HG03025 (cell line): ENCODE data around the gene GIGYF2.
"Not testable (repeated sequence)": the region's sequence is repeated elsewhere in the genome, so short reads cannot be mapped to it uniquely, and the experiment has no call there.

Experiments used
- ATAC-seq: cut with Tn5 transposase; IDR thresholded peaks from one replicate; pipeline ENCODE4 v1.9.1; 2021; ENCODE audit warnings: mild to moderate bottlenecking, moderate library complexity; ENCODE audit not compliant: unreplicated experiment, low FRiP score

Gene GIGYF2

GRCh38 chr2:232688201-232688600 is 8.9 kb upstream of the GIGYF2 start:
- no peak for ATAC-seq

DNA sequence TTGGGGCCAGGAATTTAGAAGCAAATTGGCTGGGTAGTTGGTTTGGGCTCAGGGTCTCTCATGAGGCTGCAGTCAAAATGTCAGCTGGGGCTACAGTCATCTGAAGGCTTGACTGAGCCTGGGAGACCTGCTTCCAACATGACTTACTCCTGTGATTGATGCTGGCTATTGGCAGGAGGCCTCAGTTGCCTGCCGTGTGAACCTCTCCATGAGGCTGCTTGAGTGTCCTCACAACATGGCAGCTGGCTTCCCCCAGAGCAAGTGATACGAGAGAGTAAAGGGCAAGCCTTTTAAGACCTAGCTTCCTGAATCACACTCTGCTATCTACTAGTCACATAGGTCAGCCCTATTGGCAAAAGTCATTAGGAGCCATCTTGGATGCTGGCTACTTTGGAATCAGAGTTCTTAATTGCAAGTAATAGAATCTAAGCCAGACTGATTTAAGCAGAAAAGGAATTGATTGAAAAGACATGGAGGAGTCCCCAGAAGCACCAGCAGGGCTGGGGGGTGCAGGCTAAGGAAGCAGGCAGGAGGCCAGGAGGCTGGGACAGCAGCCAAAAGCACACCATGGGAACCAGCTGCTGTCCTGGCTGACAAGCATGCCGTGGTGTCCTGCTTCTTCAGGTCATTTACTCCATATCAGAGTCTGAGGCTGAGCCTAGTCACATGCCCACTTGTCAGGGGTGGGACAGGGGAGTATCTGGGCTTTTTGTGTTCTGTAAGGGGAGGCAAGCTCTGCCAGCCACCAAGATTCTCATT is 7.8 kb upstream of the GIGYF2 start:
- no peak for ATAC-seq

DNA sequence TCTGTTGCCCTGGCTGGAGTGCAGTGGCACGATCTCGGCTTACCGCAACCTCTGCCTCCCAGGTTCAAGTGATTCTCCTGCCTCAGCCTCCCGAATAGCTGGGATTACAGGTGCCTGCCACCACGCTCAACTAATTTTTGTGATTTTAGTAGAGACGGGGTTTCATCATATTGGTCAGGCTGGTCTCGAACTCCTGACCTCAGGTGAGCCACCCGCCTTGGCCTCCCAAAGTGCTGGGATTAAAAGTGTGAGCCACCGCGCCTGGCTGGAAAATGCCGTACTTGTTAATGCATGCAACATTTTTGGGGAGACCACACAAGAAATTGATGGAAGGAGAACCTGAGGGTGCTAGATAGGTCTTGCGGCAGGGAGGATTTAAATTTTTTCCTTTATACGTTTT is 6.0 kb upstream of the GIGYF2 start:
- not testable (repeated sequence) for ATAC-seq

DNA sequence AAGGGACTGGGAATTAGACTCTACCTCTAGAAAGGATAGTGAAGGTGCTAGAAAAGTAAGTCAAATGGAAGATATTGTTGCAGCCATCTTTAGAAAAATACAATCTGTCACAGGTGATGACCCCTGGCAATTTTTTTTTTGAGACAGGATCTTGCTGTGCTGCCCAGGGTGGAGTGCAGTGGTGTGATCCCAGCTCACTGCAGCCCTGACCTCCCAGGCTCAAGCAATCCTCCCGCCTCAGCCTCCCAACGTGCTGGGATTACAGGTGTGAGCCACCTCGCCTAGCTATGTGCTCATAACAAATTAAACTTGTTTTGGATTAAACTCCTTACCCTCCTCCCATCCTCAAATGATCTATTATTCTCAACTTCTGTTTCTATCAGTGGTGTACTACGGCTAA is 3.8 kb upstream of the GIGYF2 start:
- ATAC-seq: no peak

DNA sequence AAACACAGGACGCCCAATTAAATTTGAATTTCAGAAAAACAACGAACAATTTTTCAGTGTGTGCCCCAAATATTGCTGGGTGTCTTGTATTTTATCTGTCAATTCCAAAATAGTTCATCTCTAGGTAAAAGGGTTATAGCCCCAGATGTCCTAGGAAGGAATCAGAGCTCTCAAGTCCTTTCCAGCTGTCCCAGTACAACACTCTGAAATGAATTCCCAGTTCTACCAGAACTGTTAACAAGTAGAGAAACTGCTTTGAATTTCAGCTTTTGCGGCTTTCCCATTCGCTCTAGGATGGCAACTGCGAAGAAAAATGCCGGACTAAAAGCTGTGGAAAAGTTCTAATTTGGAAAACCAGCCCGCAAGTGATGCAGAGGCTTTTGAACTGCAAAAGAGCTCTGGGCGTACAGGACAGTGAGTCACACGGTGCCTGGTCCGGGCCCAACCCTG is 497 bp upstream of the GIGYF2 start:
- no peak for ATAC-seq

DNA sequence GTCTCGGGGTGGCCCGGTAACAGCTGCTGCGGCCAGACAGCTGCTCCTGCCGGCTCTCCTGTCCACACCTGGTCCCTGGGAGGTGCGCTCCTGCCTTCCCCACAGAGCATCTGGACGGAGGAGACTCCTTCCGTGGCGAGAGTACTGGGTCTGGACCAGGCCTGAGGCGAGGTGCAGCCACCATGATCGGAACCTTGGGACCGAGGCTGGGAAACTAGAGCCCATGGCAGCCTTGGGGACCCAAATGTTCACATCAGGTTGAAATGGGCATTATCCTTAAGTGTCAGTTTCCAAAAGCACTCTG is 628 bp downstream of the GIGYF2 start:
- peak; percentile 31 for ATAC-seq

DNA sequence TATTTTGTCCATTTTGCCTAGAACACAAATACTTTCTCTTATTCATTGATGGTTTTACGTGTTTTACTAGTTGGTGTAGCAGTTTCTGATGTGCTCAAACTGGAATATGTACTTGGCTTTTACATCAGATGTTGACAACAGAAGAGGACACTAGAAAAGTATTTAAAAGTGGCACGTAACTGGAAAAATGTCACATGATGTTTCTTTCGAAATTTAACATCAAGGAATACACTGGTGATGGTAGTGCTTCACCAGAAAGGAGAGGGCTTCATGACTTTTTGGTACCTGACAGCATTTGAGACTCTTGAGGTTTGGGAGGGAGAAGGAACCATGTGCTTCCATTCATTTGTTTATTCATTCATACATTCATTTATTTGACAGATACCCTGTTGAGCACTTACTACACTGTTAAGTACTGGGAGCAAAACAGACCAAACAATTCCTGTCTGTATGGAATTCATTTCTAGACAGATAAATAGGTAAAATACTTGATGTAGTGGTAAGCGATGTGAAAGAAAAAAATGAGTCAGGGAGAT is 1.5 kb downstream of the GIGYF2 start:
- ATAC-seq: no peak

DNA sequence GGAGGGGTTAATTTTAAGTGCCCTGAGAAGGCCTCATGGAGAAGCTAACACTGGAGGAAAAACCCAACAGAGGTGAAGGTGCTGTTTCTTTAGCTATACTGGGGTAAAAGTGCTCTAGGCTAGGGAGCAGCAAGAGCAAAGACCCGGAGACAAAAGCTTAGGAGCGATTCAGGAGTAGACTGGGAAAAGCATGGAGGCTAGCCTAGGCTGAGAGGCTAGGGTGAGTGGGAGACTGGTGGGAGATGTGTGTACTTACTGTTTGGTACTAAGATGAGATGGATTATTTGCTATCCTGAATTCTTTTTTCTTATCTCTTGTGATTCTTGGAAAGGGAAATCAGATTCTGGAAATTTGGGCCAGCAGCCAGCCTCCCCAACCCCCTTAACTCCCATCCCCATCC is 2.0 kb downstream of the GIGYF2 start:
- ATAC-seq: no peak

GRCh38 chr2:232700154-232700553 is 3.0 kb downstream of the GIGYF2 start:
- no peak for ATAC-seq

DNA sequence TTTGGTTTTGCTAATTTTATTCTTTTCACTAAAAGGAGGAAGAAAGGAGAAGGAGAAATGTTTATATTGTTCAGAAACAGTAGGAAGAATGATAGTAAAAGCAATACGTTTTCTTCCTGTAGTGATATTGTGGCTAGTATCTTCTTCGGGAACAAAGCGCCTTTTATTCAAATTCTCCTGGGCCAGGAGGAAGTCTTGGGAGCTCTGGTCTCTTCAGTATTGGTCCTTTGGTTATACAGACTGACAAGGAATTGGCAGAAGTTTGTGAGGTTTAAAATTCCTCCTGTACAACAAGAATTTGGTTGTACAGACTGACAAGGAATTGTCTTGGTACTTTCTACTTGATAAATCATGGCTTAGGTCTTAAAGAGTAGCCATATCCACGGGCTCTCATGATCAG is 9.9 kb downstream of the GIGYF2 start:
- no peak for ATAC-seq

- no peak for ATAC-seq
These were observed 16.4 kb downstream of the GIGYF2 start for GRCh38 chr2:232713505-232713904.

GRCh38 chr2:232714969-232715368 is 17.8 kb downstream of the GIGYF2 start:
- ATAC-seq: no peak

- ATAC-seq: not testable (repeated sequence)
These were observed 22.9 kb downstream of the GIGYF2 start for GRCh38 chr2:232720056-232720455.

GRCh38 chr2:232721261-232721660 is 24.1 kb downstream of the GIGYF2 start:
- no peak for ATAC-seq

GRCh38 chr2:232721882-232722281 is 24.8 kb downstream of the GIGYF2 start:
- ATAC-seq: no peak

DNA sequence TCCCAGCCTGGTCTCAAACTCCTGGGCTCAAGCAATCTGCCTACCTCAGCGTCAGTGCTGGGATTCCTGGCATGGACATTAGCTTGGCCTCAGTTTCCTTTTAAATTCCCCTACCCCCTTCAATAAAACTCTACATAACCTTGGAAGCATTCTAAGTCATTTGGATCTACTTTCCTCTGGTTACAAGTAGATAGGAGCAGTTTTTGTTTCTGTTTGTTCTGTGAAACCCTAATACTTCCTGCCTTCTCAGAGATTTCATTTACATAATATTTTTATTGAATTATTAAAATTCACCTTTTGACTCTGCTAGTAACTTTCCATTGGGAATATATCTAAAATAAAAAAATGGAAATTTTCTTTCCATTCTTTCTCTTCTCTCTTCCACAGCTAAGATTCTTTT is 25.9 kb downstream of the GIGYF2 start:
- no peak for ATAC-seq

GRCh38 chr2:232728785-232729184 is 31.7 kb downstream of the GIGYF2 start:
- no peak for ATAC-seq

DNA sequence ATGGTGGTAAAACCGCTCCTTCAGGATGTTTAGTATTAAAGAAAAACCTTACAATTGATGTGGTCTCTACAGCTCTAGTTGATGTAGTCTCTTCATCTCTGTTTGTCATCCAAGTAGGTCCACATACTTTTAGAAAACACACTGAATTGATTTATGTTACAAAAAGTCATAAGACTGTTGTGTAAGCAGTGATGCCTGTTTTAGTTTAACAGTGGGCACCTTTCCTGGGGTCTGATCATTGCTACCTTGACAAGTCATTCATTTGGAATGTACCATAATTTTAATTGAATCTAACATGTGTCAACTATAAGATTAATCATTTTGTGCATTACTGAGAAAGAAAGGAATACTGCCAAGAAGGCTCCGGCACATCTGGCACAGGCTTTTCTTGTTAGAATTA is 34.3 kb downstream of the GIGYF2 start:
- no peak for ATAC-seq

DNA sequence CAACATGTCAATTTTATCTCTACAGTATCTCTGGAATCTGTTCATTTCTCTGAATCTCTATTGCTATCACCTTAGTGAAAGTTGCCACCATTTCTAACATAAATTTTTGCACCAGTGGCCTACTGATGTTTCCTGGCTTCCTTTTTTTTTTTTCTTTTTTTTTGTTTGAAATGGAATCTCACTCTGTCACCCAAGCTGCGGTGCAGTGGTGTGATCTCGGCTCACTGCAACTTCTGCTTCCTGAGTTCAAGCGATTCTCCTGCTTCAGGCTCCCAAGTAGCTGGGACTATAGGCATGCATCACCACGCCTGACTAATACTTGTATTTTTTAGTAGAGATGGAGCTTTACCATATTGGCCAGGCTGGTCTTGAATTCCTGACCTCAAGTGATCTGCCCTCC is 44.2 kb downstream of the GIGYF2 start:
- no peak for ATAC-seq

- ATAC-seq: no peak
These were observed 44.8 kb downstream of the GIGYF2 start for GRCh38 chr2:232741972-232742371.

DNA sequence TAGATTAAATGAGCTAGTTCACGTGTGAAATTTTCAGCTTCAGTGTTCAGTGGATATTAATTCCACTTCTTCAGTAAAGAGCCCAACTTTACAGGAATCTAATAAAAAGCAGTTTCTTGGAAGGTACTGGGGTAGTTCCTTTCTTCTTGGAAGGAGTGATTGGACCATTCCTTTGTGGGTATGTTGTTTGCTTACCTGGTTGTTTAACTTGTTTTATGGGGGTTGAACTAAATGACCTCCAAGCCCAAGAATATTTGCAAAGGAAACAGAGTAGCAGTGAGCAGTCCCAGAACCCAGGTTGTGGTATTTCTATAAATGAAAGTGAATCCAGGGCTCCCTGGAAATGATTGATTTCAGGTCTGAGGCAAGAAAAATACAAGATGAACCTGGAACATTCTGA is 47.8 kb downstream of the GIGYF2 start:
- ATAC-seq: no peak

GRCh38 chr2:232748038-232748437 is 50.9 kb downstream of the GIGYF2 start:
- no peak for ATAC-seq

- ATAC-seq: no peak
These were observed 52.2 kb downstream of the GIGYF2 start for GRCh38 chr2:232749331-232749730.
